NCI-H1694 (cell line): ENCODE data around the gene DCAF7.

Experiments
- DNase-seq: peaks from one replicate; lab custom pipeline; 2025; lab: John Stamatoyannopoulos, UW

DCAF7 gene

GRCh38 chr17:63629627-63630026, 79.3 kb downstream of the DCAF7 start:
- no peak for DNase-seq

- DNase-seq = no peak
Measured at GRCh38 chr17:63631062-63631461, 80.8 kb downstream of the DCAF7 start.

- DNase-seq = no peak
Measured at GRCh38 chr17:63631626-63632025, 81.3 kb downstream of the DCAF7 start.

- DNase-seq = no peak
Measured at GRCh38 chr17:63633742-63634141, 83.5 kb downstream of the DCAF7 start.

- no peak for DNase-seq
Measured at GRCh38 chr17:63634163-63634562, 83.9 kb downstream of the DCAF7 start.

GRCh38 chr17:63634816-63635215, 84.5 kb downstream of the DCAF7 start:
- DNase-seq = no peak

GRCh38 chr17:63635290-63635689, 85.0 kb downstream of the DCAF7 start:
- no peak for DNase-seq

GRCh38 chr17:63635787-63636186, 85.5 kb downstream of the DCAF7 start:
- no peak for DNase-seq

- DNase-seq = no peak
Measured at GRCh38 chr17:63639125-63639524, 88.8 kb downstream of the DCAF7 start.

- DNase-seq = no peak
Measured at GRCh38 chr17:63640038-63640437, 89.8 kb downstream of the DCAF7 start.

- no peak for DNase-seq
Measured at GRCh38 chr17:63641692-63642448, 91.6 kb downstream of the DCAF7 start.
